ENCODE measurements around the gene RAD23A. TPM values are rescaled to one million over a fixed set of nuclear protein-coding genes. Genes with fewer than 3 reads are reported as not detected.

The RAD23A gene
- total and polyA plus RNA-seq, 9 of the 15 experiments (the other 6 are each of a cell fraction or from before 2014, with no cell fraction given): 9.5 to 181 (median 101) TPM

DNA sequence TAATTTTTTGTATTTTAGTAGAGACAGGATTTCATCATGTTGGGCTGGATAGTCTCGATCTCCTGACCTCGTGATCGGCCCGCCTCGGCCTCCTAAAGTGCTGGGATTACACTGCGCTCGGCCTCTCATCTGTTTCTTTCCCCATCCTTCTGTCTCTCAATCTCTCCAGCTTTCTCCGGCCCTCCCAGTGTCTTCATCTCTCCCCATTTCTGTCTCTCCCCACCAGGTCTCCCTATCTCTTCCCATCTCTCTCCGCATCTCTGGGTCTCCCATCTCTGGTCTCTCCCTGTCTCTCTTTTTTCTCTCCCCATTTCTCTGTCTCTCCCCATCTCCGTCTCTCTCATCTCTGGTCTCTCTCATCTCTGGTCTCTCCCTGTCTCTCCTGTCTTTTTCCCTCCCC is 37.4 kb downstream of the RAD23A start (continued):
- TF ChIP-seq PHF8 (IDR thresholded peaks at IDR 0.05; ENCODE audit: borderline replicate concordance, low read length) (no peak), MEIS2 (IDR thresholded peaks at IDR 0.05; ENCODE audit: partially characterized antibody) (no peak), CEBPG (CRISPR knock-in tag; IDR thresholded peaks at IDR 0.05) (no peak), CEBPG (tag; conservative IDR thresholded peaks at IDR 0.05 in 1 of 2, IDR thresholded peaks at IDR 0.05 in 1 of 2) (peak in 1 of 2 experiments; percentile 20; a peak in 1 of 4 replicates), YBX1 (IDR thresholded peaks at IDR 0.05) (no peak), NRF1 (conservative IDR thresholded peaks at IDR 0.05 in 1 of 2, IDR thresholded peaks at IDR 0.05 in 1 of 2) (no peak), KDM2B (CRISPR knock-in tag; IDR thresholded peaks at IDR 0.05) (no peak), EP400 (IDR thresholded peaks at IDR 0.05) (0 out of 2 replicates have a peak, but pooled peaks have one; percentile 0)

DNA sequence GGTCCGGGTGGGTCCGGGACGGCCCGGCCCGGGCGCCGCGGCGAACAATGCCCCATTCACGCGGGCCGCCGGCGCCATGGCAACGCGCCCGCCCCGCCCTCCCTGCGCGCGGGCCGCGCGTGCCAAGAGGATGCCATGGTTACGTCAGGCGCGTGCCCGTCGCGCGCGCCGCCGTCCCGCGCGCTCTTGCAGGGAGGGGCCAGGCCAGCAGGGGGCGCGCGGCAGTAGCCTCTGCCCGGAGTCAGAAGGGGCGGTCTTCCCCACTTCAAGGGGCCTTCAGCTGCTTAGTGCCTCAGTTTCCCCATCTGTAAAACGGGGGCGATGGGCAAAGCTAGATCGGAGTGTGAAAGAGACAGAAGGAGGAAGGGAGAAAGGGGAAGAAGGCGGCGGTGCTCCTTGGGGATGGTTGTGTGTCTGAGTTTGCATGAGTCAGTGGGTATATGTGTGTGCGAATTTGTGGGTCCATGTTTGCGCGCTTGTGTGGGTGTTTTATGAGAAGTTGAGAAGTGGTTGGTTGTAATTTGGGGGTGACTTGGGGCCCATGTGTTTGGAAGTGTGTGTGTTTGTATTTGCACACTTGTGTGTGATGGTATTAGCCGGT is 38.0 kb downstream of the RAD23A start:
- WGBS (ENCODE audit: insufficient coverage, low coverage, missing lambda C conversion rate): 30% methylated on average over 12 of the region's 51 CpGs
- Histone ChIP-seq H4K20me1 (replicated peaks; ENCODE audit: control insufficient read depth, insufficient read depth, low read length) (no peaks in the 10 kb centered on the region), H3K79me2 (ENCODE audit: control insufficient read depth, insufficient read depth, low read length) (no peaks in the 10 kb centered on the region), H3K36me3 (ENCODE audit: control insufficient read depth, insufficient read depth, low read length) (no peaks in the 10 kb centered on the region), H2AFZ (ENCODE audit: low read depth, low read length) (peak overlapping the region; percentile 73), H3K4me1 (replicated peaks in 1 of 2; ENCODE audit: control insufficient read depth in 2 of 2, insufficient read depth in 2 of 2, low read length in 2 of 2) (peaks cover 21 to 47% of the 10 kb centered on the region in 2 experiments; a peak in 4 of 5 replicates), H3K9ac (ENCODE audit: insufficient read depth in 1 of 2, low read depth in 2 of 2, low read length in 2 of 2) (no peak overlapping the region), H3K9me3 (replicated peaks; ENCODE audit: control insufficient read depth, insufficient read depth, low read depth, low read length) (no peaks in the 10 kb centered on the region), H3K27ac (ENCODE audit: extremely low read depth, low read depth, low read length) (no peak overlapping the region), H3K4me2 (ENCODE audit: insufficient read depth, low read length) (peak overlapping the region; percentile 57; the same call in 1 of the 2 replicates), H3K9me1 (ENCODE audit: control insufficient read depth, insufficient read depth, low read length) (no peaks in the 10 kb centered on the region), H3K4me3 (peak overlapping the region; percentile 42), H3K27me3 (ENCODE audit: control insufficient read depth in 2 of 2, insufficient read depth in 2 of 2, low read length in 2 of 2) (no peaks in the 10 kb centered on the region)
- in situ Hi-C loops (cut with MboI): no loop called here
- intact Hi-C loops (cut with micrococcal nuclease): loop anchor here (1.0 kb wide), 2 partner anchors 51 to 78 kb away; no protein-coding TSS in a partner anchor
- ATAC-seq (peak; percentile 68), DNase-seq (ENCODE audit: extremely low read depth in 1 of 4, low spot score in 3 of 4) (peak; percentile 79 to 93 (median 88)), FAIRE-seq (peak; percentile 15)
- POLR2A ChIA-PET: interaction anchor here (1.1 kb wide), 1 partner anchor 116 kb away, joined by 4 read pairs; no protein-coding TSS in a partner anchor
- no TSS peak for BruUV-seq (replicated peaks)
- CTCF ChIA-PET (ENCODE audit: low intra/inter-chr PET ratio): interaction anchor here (0.6 to 2.2 kb wide), 7 partner anchors 51 to 980 kb away, joined by 3 to 10 read pairs (median 4); no protein-coding TSS in a partner anchor
- TF ChIP-seq, protein P1, sequence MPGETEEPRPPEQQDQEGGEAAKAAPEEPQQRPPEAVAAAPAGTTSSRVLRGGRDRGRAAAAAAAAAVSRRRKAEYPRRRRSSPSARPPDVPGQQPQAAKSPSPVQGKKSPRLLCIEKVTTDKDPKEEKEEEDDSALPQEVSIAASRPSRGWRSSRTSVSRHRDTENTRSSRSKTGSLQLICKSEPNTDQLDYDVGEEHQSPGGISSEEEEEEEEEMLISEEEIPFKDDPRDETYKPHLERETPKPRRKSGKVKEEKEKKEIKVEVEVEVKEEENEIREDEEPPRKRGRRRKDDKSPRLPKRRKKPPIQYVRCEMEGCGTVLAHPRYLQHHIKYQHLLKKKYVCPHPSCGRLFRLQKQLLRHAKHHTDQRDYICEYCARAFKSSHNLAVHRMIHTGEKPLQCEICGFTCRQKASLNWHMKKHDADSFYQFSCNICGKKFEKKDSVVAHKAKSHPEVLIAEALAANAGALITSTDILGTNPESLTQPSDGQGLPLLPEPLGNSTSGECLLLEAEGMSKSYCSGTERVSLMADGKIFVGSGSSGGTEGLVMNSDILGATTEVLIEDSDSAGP (CRISPR knock-in tag; IDR thresholded peaks at IDR 0.05): no peak
- TF ChIP-seq HNRNPL (IDR thresholded peaks at IDR 0.05; ENCODE audit: low read depth, low read length) (peak; percentile 77; the same call in 1 of the 2 replicates), SMARCA5 (IDR thresholded peaks at IDR 0.05) (peak; percentile 83), ARID2 (IDR thresholded peaks at IDR 0.05) (peak; percentile 11; the same call in 1 of the 2 replicates), RAD21 (CRISPR knock-in tag; conservative IDR thresholded peaks at IDR 0.05 in 1 of 2, IDR thresholded peaks at IDR 0.05 in 1 of 2) (peak; percentile 83 to 94), ARID1B (IDR thresholded peaks at IDR 0.05) (peak; percentile 23; the same call in 1 of the 2 replicates), BRD9 (IDR thresholded peaks at IDR 0.05; ENCODE audit: low read depth, partially characterized antibody) (peak; percentile 54)
- TF ChIP-seq, protein P2, sequence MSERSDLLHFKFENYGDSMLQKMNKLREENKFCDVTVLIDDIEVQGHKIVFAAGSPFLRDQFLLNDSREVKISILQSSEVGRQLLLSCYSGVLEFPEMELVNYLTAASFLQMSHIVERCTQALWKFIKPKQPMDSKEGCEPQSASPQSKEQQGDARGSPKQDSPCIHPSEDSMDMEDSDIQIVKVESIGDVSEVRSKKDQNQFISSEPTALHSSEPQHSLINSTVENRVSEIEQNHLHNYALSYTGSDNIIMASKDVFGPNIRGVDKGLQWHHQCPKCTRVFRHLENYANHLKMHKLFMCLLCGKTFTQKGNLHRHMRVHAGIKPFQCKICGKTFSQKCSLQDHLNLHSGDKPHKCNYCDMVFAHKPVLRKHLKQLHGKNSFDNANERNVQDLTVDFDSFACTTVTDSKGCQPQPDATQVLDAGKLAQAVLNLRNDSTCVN (CRISPR knock-in tag; IDR thresholded peaks at IDR 0.05): 0 out of 2 replicates have a peak, but pooled peaks have one; percentile 3

Data from K562 (cell line).